22Rv1 (cell line): Measurements from ENCODE around the gene CCR6.

ENCODE experiments used
- H3K27ac ChIP-seq: fragments of 450-650 bp; 2 replicates; pipeline ENCODE4 v1.5.1; 2017
- CTCF ChIP-seq: fragments of 450-650 bp; IDR thresholded peaks from 2 replicates; pipeline ENCODE4 v1.5.1; 2017; ENCODE audit warnings: mild to moderate bottlenecking
- ZFX ChIP-seq: fragments of 450-650 bp; IDR thresholded peaks from 2 replicates; pipeline ENCODE4 v1.6.1; 2017; ENCODE audit warnings: antibody characterized with exemption, borderline replicate concordance

CCR6 gene

GRCh38 chr6:167115054-167115453, 7.8 kb upstream of the CCR6 start:
- H3K27ac ChIP-seq, result no peak overlapping the region
- TF ChIP-seq ZFX, result no peak
- TF ChIP-seq CTCF, result no peak

GRCh38 chr6:167116109-167116837, 6.6 kb upstream of the CCR6 start:
- no peak overlapping the region for H3K27ac ChIP-seq
- TF ChIP-seq CTCF (no peak), ZFX (no peak)

GRCh38 chr6:167116838-167117228, 6.1 kb upstream of the CCR6 start:
- H3K27ac ChIP-seq, result no peak overlapping the region
- TF ChIP-seq ZFX (no peak), CTCF (no peak)

- H3K27ac ChIP-seq, result no peak overlapping the region
- TF ChIP-seq ZFX (no peak), CTCF (no peak)
Observed at GRCh38 chr6:167118006-167118405, 4.9 kb upstream of the CCR6 start.

GRCh38 chr6:167118839-167119238, 4.1 kb upstream of the CCR6 start:
- no peak overlapping the region for H3K27ac ChIP-seq
- TF ChIP-seq ZFX (no peak), CTCF (no peak)

- TF ChIP-seq CTCF, result peak; percentile 59
- TF ChIP-seq ZFX, result no peak
- H3K27ac ChIP-seq, result no peak overlapping the region
Observed at GRCh38 chr6:167119670-167120582, 3.0 kb upstream of the CCR6 start.

- no peak overlapping the region for H3K27ac ChIP-seq
- TF ChIP-seq CTCF, result no peak
- no peak for TF ChIP-seq ZFX
Observed at GRCh38 chr6:167120583-167120903, 2.4 kb upstream of the CCR6 start.
